Fibroblast of skin of left quadriceps (primary cell): ENCODE measurements around the gene DPYSL3.

Experiments
- DNase-seq, 2 experiments: peaks; one replicate each; pipeline ENCODE4 v3.0.0-alpha.2; 2013; ENCODE audit warnings: low read depth in 2 of 2

Gene DPYSL3

GRCh38 chr5:147441191-147441695 lies 68.6 kb downstream of the DPYSL3 start:
- no peak for DNase-seq

DNA sequence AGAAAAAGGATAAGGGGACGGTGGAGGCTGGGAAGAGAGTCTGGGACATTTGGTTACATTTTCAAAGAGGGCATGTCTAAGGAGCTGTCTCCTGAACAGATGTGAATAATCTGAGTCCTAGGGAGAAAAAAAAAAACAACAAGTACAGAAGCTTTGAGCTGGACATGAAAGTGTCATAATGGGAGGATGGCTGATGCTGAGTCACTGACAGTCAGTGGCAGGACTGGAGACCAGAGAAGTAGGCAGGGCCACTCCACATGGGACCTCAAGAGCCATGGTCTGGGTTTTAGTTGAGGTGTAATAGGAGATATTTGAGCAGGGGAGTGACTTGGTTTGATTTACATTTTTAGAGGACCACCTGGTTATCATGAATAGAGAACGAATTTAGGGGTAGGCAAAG lies 70.6 kb downstream of the DPYSL3 start:
- DNase-seq = no peak

DNA sequence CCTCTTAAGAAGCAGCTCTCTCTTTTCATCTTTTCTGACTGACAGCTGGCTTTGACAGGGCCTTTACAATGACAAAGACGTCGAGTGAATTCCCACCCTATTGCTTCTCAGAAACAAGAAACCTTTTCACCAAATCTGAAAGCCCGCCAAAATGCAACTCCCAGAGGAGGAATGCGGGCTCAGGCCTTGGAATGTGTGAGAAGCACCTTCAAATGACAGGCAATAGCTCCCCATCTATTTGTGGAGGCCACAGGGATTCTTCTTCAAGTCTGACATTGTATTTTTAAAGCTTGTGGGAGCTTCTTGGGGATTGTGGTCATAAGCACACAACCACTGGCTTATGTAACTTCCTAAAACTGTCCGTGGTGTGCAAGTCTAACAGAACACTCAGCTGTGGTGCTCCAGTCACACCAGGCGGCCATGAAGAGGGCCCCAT lies 72.7 kb downstream of the DPYSL3 start:
- no peak for DNase-seq

- no peak for DNase-seq
Measured at GRCh38 chr5:147436596-147436995, 73.3 kb downstream of the DPYSL3 start.

DNA sequence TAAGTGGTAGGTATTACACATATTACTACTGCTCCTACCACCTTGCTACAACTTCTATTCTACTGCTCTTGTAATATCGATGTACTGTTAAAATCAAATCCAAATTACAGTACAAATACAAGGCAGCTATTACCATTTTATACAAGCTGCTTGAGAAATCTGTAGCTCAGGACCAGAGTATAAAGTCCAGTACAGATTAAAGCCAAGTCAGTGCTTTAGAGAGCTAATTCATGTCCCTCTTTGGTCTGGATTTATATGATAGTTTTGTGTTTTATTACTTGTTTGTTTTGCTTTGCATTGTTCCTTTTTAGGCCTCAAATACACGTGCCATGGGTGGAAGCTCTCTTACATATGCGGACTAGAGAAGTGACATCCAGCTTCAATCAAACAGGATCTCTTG lies 75.8 kb downstream of the DPYSL3 start:
- DNase-seq = no peak

DNA sequence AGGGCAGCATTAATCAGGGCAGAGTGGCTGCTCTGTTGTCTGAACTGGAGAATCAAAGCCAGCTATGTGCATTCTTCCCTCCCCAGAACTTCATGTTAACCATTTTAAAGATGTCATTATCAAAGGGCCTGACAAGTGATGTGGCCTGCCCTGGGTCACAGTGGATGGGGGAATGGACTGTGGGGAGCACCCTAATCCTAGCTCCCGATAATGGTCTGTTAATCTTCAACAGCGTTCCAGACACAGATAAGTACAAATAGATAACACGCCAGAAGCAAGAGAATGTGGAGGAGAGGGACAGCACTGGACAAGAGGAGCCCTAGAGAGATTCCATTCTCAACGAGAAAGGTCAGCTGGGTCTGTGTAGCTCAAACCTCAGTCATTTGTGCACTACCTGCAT lies 77.5 kb downstream of the DPYSL3 start:
- no peak for DNase-seq

GRCh38 chr5:147431586-147431985 lies 78.3 kb downstream of the DPYSL3 start:
- no peak for DNase-seq

GRCh38 chr5:147430628-147431027 lies 79.2 kb downstream of the DPYSL3 start:
- DNase-seq = no peak

- DNase-seq = no peak
Measured at GRCh38 chr5:147427521-147428401, 82.1 kb downstream of the DPYSL3 start.

DNA sequence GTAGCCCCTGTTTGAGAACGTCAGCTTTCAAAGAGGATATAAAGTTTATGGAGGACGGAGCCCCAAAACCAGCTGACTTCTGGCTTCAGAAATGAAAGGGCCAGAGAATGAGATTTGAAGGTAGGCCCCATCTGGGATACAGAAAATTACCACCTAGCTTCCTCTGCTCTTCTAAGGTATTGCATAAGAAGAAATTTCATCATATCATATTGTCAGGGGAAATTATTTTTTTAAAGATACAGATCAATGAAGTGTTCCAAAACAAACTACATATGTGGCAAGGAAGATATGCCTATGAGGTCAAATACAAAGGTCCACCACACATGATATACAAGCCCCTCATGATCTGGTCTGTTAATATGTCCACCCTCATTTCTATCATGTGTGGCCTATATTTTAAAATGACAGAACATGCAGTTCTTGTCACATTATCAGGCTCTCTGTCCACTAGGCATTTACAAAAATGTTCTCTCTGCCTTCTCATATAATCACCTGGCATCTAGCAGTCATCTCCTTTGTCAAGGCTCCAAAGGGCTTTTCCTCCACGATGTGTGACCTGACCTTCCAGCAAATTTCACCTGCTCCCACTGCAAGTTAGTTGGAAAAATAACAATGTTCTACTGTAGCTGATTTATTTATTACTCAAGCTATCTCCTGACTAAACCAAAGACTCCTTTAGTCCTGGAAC lies 83.1 kb downstream of the DPYSL3 start:
- DNase-seq = no peak

DNA sequence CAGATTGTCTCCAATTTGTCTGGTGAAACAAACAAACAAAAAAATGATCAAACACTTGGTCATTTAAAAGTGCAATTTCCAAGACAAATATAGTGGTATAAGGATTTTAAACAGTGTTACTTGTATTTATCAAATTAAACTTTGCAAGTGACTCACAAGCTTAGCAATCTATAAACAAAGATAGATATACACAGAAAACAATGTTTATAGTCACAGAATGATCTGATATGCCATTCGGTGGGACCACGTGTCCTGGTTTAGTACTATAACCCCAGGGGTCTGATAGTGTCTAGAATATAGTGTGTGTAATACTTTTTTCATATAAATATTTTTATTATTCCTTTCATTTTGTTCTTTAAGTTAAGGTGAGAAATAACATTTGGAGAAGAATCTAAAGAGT lies 91.3 kb downstream of the DPYSL3 start:
- DNase-seq = no peak

DNA sequence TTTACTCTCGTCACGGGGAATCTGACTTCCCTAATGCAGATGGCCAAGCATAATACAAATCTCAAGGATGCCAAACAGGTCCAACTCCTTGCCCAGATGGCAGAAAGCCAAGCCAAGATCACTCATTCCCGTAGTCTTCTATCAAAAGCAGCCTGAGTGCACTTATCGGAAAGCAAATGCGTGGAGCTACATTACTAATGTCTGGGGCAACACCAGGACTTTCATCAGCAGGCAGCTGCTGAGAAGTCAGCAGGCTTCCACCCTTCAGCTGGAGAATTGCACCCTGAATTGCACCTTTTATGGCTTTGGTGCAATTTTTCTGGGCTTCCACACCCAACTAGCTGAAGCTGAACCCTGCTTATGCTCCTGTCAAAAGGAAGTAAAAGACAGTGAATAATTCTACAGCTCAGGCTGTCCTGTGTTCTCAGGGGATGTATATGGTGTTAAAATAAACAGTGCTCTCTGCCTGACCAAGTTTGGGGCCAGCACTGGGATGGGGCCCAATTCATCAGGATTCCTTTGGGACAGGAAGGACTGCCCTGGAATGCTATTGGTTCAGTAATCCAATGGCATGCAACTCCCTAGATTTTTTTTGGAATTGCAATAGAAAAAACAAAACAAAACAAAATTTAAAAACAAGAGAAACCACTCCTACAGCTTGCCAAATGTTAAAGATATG lies 92.6 kb downstream of the DPYSL3 start:
- DNase-seq = no peak

GRCh38 chr5:147415651-147416050 lies 94.2 kb downstream of the DPYSL3 start:
- DNase-seq = no peak

DNA sequence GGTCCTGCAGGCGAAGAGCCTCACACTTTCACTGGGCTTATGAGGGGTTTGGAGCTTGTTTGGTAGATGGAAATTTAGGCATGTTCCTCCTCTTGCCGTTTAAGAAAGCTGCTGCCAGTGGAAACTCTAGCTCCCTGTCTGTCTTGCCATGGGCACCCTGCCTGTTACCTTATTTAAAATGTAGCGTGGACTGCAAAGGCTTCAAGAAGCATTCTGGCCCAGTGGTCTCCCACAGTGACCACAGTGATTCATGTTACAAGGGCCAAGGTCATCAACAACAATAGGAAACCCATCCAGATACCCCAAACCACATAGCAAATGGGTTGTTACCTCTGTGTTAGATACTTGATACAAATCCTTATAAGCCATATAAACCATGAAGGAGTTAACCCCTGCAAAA lies 96.6 kb downstream of the DPYSL3 start:
- DNase-seq = no peak

- no peak for DNase-seq
Measured at GRCh38 chr5:147412561-147412960, 97.3 kb downstream of the DPYSL3 start.

DNA sequence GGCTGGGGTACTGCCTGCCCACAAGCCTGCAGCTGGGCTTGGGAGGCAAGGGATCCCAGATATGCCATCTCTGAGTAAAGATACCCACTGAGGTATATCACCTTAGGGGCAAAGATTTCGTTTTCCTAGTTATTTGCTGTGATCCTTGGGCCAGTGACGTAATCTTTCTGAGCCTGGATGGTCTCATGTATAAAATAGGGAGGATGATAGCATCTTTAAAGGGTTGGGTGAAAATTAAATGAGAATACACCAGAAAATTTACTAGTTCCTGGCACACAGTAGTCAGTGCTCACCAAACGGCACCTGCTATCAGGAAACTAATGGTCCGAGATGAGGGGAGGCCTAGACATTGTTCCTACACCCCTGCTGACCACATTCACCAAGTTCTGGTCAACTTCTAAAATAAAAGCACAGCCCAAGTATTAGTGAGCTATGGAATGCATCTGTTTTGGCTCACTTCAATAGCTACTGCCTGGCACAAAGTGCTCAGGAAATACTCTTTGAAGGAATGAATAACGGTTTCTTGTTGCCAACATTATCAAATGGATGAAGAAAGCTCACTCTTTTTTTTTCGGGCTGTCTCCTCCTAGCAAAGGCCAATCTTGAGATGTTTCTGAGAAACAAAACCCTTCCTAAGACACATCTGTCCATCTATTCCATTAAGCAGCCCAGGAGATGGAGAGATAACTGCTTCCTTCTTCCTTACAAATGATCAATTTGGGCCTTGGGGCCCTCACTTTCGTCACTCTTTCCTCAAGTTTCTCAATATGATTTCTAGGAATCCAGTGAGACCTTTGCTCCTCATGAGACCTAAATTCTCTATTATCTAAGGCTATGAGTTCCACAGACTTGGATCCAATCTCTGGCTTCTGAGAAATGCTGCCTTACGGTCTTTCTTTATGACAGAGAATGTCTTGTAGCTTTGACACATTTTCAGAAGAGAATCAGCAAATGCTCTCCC lies 98.2 kb downstream of the DPYSL3 start:
- no peak for DNase-seq

GRCh38 chr5:147410496-147411358 lies 99.1 kb downstream of the DPYSL3 start:
- DNase-seq = no peak

- DNase-seq = no peak
Measured at GRCh38 chr5:147408980-147409379, 100.9 kb downstream of the DPYSL3 start.

DNA sequence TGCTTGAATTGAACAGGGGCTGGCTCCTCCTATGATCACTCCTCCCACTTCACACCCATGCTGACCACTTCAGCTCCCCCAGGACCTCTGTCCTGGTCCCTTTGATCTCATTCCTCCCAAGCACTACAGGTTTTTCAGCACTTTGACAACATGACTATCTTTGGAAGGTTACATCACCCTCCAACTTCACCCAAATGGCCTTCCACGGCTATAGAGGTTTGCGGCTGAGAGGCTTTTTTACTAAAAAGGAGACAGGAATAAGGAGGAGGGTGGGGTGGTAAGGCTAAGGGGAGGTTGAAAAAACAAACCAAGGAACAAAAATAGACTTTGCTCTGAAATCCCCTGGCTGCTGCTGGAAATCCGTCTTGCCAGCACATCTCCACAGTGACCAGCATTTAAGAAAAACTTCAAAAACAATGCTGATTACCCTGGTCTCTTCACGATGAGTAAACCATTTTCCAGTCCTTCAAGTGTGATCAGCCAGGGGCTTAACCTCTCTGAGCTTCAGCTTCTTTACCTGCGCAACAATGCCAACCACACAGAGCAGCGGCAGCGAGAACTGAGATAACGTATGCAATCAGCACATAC lies 102.7 kb downstream of the DPYSL3 start:
- no peak for DNase-seq

- no peak for DNase-seq
Measured at GRCh38 chr5:147406636-147407035, 103.2 kb downstream of the DPYSL3 start.
